Mesothelial cell of epicardium (in vitro differentiated cells): ENCODE results near the gene NAIF1. TPM values are rescaled to one million over a fixed set of nuclear protein-coding genes. Genes with fewer than 3 reads are reported as not detected.

Experiments used
- DNase-seq, 2 experiments: peaks; one replicate each; pipeline ENCODE4 v3.0.0; 2021; ENCODE audit warnings: low spot score in 2 of 2; ENCODE audit not compliant: unreplicated experiment in 2 of 2
- H3K27ac Mint-ChIP-seq: 2 replicates; pipeline ENCODE4 v1.8.0; 2021; ENCODE audit warnings: mixed read lengths
- H3K27me3 Mint-ChIP-seq: 2 replicates; pipeline ENCODE4 v1.8.0; 2021; ENCODE audit warnings: low read depth, mixed read lengths
- H3K36me3 Mint-ChIP-seq: 2 replicates; pipeline ENCODE4 v1.8.0; 2021; ENCODE audit warnings: mixed read lengths
- H3K4me1 Mint-ChIP-seq: 2 replicates; pipeline ENCODE4 v1.8.0; 2021; ENCODE audit warnings: mixed read lengths
- H3K4me3 Mint-ChIP-seq: 2 replicates; pipeline ENCODE4 v1.8.0; 2021; ENCODE audit warnings: mild to moderate bottlenecking, moderate library complexity, mixed read lengths
- H3K9me3 Mint-ChIP-seq: 2 replicates; pipeline ENCODE4 v1.8.0; 2021; ENCODE audit warnings: mixed read lengths
- total RNA-seq: library from RNA; stranded (reverse); gene quantifications from 3 replicates; pipeline ENCODE4 v1.2.1, GENCODE V29; 2021
- TF ChIP-seq, protein P1 (sequence below): fragments of 200-600 bp; sonication (generic); IDR thresholded peaks from one replicate; pipeline ENCODE4 v1.5.0; 2021; ENCODE audit warnings: antibody characterized with exemption; ENCODE audit not compliant: unreplicated experiment

Gene NAIF1, protein sequence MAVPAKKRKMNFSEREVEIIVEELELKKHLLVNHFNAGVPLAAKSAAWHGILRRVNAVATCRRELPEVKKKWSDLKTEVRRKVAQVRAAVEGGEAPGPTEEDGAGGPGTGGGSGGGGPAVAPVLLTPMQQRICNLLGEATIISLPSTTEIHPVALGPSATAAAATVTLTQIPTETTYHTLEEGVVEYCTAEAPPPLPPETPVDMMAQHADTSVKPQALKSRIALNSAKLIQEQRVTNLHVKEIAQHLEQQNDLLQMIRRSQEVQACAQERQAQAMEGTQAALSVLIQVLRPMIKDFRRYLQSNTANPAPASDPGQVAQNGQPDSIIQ
- 8.5 to 9.2 TPM (median 8.9 TPM) in 3 replicates for total RNA-seq

DNA sequence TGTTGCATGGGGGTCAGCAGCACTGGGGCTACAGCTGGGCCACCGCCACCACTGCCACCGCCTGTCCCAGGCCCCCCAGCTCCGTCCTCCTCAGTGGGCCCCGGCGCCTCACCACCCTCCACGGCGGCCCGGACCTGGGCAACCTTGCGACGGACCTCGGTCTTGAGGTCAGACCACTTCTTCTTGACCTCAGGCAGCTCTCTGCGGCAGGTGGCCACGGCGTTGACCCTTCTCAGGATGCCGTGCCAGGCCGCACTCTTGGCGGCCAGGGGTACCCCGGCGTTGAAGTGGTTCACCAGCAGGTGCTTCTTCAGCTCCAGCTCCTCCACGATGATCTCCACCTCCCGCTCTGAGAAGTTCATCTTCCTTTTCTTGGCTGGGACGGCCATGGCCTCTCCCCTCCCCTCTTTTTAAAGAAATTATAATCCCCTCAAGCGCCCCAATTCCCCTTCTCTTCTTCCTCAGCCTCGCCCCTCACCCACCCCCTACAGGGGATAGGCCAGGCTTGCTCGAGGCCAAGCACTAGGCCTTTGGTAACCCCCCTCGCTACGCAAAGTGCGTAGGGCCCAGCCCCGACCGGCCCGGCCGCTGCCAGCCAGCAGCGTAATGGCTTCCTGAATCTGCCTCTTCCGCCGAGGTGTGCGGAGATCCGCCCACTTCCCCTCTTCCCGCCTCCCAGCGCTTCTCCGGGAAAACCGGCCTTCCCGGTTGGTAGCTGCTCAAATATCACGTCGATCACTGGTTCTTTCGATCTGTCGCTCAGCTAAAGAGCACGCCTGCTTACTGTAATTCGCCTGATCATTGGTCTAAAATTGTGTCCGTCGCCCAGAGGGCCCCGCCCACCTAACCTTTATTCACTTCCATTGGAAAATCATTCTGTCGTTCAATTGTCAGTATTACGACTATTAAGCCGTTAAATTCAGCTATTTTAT, at the start of gene NAIF1:
NAIF1 (minus strand) TSS at position 608 of the 932 bp plus-strand sequence; CDS start at position 389, 219 bp downstream.
- Mint-ChIP-seq H3K27ac (peak within 1 kb of the TSS; percentile 25), H3K9me3 (no peaks in the 10 kb centered on the region)

DNA sequence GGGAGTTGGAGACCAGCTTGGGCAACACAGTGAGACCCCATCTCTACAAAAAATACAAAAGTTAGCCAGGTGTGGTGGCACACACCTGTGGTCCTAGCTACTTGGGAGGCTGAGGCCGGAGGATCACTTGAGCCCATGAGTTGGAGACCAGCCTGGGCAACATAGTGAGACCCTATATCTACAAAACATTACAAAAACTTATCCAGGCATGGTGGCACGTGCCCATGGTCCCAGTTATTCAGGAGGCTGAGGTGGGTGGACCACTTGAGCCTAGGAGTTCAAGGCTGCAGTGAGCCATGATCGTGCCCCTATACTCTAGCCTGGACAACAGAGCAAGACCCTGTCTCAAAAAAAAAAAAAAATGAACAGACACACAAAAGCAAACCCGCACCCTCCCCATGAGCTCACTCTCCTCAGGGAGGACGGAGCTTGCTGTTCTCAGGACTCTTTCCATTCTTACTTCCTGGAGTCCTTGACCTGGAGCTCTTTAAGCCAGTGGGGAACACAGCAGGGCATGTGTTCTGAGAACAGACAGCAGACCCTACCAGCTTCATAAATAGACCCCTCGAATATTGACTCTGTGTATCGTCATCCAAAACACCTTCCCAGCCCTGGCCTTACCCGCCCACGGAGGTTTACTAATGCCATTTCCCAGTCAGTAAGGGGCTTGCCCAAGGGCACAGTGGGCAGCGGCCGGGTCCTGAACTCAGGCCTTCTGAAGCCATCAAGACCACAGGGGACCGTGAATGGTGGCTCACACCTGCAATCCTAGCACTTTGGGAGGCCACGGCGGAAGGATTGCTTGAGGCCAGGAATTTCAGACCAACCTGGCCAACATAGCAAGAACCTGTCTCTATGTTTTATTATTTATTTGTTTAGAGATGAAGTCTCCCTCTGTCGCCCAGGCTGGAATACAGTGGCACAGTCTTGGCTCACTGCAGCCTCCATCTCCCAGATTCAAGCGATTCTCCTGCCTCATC, 49.3 kb upstream of the NAIF1 start:
- Mint-ChIP-seq H3K4me1 (peaks cover 3% of the 10 kb centered on the region), H3K27ac (no peak overlapping the region), H3K4me3 (no peak overlapping the region), H3K36me3 (peaks cover 6% of the 10 kb centered on the region), H3K27me3 (no peaks in the 10 kb centered on the region), H3K9me3 (no peaks in the 10 kb centered on the region)
- no peak for DNase-seq
- TF ChIP-seq, protein P1, sequence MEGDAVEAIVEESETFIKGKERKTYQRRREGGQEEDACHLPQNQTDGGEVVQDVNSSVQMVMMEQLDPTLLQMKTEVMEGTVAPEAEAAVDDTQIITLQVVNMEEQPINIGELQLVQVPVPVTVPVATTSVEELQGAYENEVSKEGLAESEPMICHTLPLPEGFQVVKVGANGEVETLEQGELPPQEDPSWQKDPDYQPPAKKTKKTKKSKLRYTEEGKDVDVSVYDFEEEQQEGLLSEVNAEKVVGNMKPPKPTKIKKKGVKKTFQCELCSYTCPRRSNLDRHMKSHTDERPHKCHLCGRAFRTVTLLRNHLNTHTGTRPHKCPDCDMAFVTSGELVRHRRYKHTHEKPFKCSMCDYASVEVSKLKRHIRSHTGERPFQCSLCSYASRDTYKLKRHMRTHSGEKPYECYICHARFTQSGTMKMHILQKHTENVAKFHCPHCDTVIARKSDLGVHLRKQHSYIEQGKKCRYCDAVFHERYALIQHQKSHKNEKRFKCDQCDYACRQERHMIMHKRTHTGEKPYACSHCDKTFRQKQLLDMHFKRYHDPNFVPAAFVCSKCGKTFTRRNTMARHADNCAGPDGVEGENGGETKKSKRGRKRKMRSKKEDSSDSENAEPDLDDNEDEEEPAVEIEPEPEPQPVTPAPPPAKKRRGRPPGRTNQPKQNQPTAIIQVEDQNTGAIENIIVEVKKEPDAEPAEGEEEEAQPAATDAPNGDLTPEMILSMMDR = no peak

More for the DNA sequence above, at the start of gene NAIF1:
- no peaks in the 10 kb centered on the region for H3K27me3 Mint-ChIP-seq
- DNase-seq = peak; percentile 94 to 98
- TF ChIP-seq, protein P1 = no peak
- peaks cover 30% of the 10 kb centered on the region for H3K4me1 Mint-ChIP-seq
- peaks cover 9% of the 10 kb centered on the region for H3K36me3 Mint-ChIP-seq
- peak within 1 kb of the TSS; percentile 76 for H3K4me3 Mint-ChIP-seq

GRCh38 chr9:128115187-128116103, 48.3 kb upstream of the NAIF1 start:
- no peak for DNase-seq
- H3K27ac Mint-ChIP-seq = no peak overlapping the region
- TF ChIP-seq, protein P1 = no peak
- H3K36me3 Mint-ChIP-seq = peaks cover 6% of the 10 kb centered on the region
- H3K9me3 Mint-ChIP-seq = no peaks in the 10 kb centered on the region
- H3K27me3 Mint-ChIP-seq = no peaks in the 10 kb centered on the region
- peaks cover 3% of the 10 kb centered on the region for H3K4me1 Mint-ChIP-seq
- H3K4me3 Mint-ChIP-seq = no peak overlapping the region

GRCh38 chr9:128114326-128115186, 47.4 kb upstream of the NAIF1 start:
- H3K27me3 Mint-ChIP-seq = no peaks in the 10 kb centered on the region
- no peak for DNase-seq

More at GRCh38 chr9:128114326-128115186, 47.4 kb upstream of the NAIF1 start:
- Mint-ChIP-seq H3K9me3 (no peaks in the 10 kb centered on the region), H3K36me3 (peaks cover 6% of the 10 kb centered on the region), H3K4me1 (peaks cover 3% of the 10 kb centered on the region), H3K4me3 (no peak overlapping the region), H3K27ac (no peak overlapping the region)
- TF ChIP-seq, protein P1 = no peak
